ENCODE results near the gene ABCF1. TPM values are rescaled to one million over a fixed set of nuclear protein-coding genes. Genes with fewer than 3 reads are reported as not detected.

The ABCF1 gene
- total and polyA plus RNA-seq, 9 of the 15 experiments (the other 6 are each of a cell fraction or from before 2014, with no cell fraction given), result 41.6 to 193 (median 102) TPM

DNA sequence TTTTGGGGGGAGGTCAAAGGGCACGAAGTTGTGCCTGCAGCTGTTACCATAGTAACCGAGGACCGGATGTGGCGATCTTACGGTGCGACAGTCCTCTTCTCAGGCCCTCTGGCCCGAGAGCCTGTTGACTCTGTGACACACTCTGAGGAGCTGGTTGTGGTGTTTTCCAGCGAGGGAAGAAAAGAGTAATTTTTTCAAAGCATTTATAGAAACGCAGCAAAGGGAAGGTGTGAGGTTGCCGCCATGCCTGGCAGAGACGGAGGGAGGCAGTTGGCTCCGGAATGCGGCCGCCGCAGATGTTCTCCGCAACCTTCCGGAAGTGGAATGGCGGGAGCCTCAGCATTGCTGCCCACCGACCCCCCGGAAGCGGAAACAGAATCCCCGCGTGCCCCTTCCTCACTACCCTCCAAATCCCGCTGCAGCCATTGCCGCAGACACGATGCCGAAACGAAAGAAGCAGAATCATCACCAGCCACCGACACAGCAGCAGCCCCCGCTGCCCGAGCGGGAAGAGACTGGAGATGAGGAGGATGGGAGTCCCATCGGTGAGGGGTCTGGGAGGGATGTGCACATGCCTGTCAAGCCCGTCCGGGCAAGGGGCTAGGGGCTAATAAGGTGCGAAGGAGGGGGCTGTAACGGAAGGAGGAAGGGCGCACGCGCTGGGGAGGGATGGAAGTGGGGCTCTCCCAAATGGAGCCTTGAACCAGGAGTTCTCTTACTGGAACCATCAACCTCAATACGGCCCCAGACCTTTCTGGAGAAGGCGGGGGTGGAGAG, 14.1 kb upstream of the ABCF1 start, which contains the start of gene PRR3 (continued):
- TF ChIP-seq, protein P1, sequence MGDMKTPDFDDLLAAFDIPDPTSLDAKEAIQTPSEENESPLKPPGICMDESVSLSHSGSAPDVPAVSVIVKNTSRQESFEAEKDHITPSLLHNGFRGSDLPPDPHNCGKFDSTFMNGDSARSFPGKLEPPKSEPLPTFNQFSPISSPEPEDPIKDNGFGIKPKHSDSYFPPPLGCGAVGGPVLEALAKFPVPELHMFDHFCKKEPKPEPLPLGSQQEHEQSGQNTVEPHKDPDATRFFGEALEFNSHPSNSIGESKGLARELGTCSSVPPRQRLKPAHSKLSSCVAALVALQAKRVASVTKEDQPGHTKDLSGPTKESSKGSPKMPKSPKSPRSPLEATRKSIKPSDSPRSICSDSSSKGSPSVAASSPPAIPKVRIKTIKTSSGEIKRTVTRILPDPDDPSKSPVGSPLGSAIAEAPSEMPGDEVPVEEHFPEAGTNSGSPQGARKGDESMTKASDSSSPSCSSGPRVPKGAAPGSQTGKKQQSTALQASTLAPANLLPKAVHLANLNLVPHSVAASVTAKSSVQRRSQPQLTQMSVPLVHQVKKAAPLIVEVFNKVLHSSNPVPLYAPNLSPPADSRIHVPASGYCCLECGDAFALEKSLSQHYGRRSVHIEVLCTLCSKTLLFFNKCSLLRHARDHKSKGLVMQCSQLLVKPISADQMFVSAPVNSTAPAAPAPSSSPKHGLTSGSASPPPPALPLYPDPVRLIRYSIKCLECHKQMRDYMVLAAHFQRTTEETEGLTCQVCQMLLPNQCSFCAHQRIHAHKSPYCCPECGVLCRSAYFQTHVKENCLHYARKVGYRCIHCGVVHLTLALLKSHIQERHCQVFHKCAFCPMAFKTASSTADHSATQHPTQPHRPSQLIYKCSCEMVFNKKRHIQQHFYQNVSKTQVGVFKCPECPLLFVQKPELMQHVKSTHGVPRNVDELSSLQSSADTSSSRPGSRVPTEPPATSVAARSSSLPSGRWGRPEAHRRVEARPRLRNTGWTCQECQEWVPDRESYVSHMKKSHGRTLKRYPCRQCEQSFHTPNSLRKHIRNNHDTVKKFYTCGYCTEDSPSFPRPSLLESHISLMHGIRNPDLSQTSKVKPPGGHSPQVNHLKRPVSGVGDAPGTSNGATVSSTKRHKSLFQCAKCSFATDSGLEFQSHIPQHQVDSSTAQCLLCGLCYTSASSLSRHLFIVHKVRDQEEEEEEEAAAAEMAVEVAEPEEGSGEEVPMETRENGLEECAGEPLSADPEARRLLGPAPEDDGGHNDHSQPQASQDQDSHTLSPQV (IDR thresholded peaks at IDR 0.05), result peak; percentile 67
- TF ChIP-seq ZBTB7A (IDR thresholded peaks at IDR 0.05; ENCODE audit: borderline replicate concordance, control insufficient read depth, low read depth, low read length) (peak; percentile 99), ZBED1 (IDR thresholded peaks at IDR 0.05) (no peak), ADNP (tag; IDR thresholded peaks at IDR 0.05) (no peak), FOXK1 (CRISPR knock-in tag; IDR thresholded peaks at IDR 0.05; ENCODE audit: borderline replicate concordance) (peak; percentile 96; the same call in 1 of the 2 replicates), NFXL1 (CRISPR knock-in tag; IDR thresholded peaks at IDR 0.05) (no peak), NR2C1 (IDR thresholded peaks at IDR 0.05) (peak; percentile 97), NR2C1 (tag; IDR thresholded peaks at IDR 0.05) (peak; percentile 97), ZC3H8 (IDR thresholded peaks at IDR 0.05) (0 out of 2 replicates have a peak, but pooled peaks have one; percentile 17), ZNF589 (CRISPR knock-in tag; IDR thresholded peaks at IDR 0.05; ENCODE audit: low read depth) (no peak; the same call in 1 of the 2 replicates), ZC3H11A (IDR thresholded peaks at IDR 0.05; ENCODE audit: low read depth, low read length) (no peak), ELF1 (tag; IDR thresholded peaks at IDR 0.05) (peak; percentile 94), CCAR2 (IDR thresholded peaks at IDR 0.05; ENCODE audit: low read depth, low read length) (no peak), ZNF347 (CRISPR knock-in tag; IDR thresholded peaks at IDR 0.05; ENCODE audit: low read depth) (no peak), ZNF75A (CRISPR knock-in tag; IDR thresholded peaks at IDR 0.05) (no peak), TSC22D4 (tag; IDR thresholded peaks at IDR 0.05) (no peak), FUS (optimal IDR thresholded peaks at IDR 0.05; ENCODE audit: low read depth, low read length) (no peak), HMGN3 (IDR thresholded peaks at IDR 0.05; ENCODE audit: borderline replicate concordance, extremely low read depth, insufficient read length, low read depth, low read length) (no peak)
- TF ChIP-seq, protein P2, sequence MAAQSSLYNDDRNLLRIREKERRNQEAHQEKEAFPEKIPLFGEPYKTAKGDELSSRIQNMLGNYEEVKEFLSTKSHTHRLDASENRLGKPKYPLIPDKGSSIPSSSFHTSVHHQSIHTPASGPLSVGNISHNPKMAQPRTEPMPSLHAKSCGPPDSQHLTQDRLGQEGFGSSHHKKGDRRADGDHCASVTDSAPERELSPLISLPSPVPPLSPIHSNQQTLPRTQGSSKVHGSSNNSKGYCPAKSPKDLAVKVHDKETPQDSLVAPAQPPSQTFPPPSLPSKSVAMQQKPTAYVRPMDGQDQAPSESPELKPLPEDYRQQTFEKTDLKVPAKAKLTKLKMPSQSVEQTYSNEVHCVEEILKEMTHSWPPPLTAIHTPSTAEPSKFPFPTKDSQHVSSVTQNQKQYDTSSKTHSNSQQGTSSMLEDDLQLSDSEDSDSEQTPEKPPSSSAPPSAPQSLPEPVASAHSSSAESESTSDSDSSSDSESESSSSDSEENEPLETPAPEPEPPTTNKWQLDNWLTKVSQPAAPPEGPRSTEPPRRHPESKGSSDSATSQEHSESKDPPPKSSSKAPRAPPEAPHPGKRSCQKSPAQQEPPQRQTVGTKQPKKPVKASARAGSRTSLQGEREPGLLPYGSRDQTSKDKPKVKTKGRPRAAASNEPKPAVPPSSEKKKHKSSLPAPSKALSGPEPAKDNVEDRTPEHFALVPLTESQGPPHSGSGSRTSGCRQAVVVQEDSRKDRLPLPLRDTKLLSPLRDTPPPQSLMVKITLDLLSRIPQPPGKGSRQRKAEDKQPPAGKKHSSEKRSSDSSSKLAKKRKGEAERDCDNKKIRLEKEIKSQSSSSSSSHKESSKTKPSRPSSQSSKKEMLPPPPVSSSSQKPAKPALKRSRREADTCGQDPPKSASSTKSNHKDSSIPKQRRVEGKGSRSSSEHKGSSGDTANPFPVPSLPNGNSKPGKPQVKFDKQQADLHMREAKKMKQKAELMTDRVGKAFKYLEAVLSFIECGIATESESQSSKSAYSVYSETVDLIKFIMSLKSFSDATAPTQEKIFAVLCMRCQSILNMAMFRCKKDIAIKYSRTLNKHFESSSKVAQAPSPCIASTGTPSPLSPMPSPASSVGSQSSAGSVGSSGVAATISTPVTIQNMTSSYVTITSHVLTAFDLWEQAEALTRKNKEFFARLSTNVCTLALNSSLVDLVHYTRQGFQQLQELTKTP (IDR thresholded peaks at IDR 0.05; ENCODE audit: low read depth in 1 of 2, partially characterized antibody in 2 of 2), result peak in 1 of 2 experiments; percentile 80
- TF ChIP-seq, protein P3, sequence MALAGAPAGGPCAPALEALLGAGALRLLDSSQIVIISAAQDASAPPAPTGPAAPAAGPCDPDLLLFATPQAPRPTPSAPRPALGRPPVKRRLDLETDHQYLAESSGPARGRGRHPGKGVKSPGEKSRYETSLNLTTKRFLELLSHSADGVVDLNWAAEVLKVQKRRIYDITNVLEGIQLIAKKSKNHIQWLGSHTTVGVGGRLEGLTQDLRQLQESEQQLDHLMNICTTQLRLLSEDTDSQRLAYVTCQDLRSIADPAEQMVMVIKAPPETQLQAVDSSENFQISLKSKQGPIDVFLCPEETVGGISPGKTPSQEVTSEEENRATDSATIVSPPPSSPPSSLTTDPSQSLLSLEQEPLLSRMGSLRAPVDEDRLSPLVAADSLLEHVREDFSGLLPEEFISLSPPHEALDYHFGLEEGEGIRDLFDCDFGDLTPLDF (CRISPR knock-in tag; IDR thresholded peaks at IDR 0.05), result no peak

Data from K562 (cell line).